Measurements from ENCODE around the gene CCDC201.

GRCh38 chr7:45886931-45887667 is 14.2 kb upstream of the CCDC201 start:
- TF ChIP-seq EZH2 (IDR thresholded peaks at IDR 0.05) (no peak), POLR2AphosphoS5 (IDR thresholded peaks at IDR 0.05; ENCODE audit: borderline replicate concordance, low read depth, low read length) (no peak), FOXP2 (optimal IDR thresholded peaks at IDR 0.05; ENCODE audit: control extremely low read depth, extremely low read length, insufficient read depth) (no peak)
